GM12878 (cell line): ENCODE data around the gene ATXN1. TPM values are rescaled to one million over a fixed set of nuclear protein-coding genes. Genes with fewer than 3 reads are reported as not detected.

ENCODE experiments used
- ATAC-seq: fragments of 200-7000 bp; cut with Tn5 transposase; 3 replicates; pipeline ENCODE4 v1.9.1; 2020; ENCODE audit warnings: mild to moderate bottlenecking, moderate library complexity
- BruUV-seq: library from RNA; stranded (reverse); fragments of 400-500 nt; replicated peaks from 2 replicates; lab custom pipeline; 2021; lab: Mats Ljungman, UMichigan
- CTCF ChIA-PET: fragments of 300-600 bp; sonication (Branson Sonifier 250); formaldehyde crosslinking; extraction: SDS; loops from one replicate; lab custom pipeline; 2021; ENCODE audit warnings: inconsistent platforms; lab: Yijun Ruan, JAX
- POLR2A ChIA-PET: fragments of 350-600 bp; formaldehyde crosslinking; extraction: SDS; loops from one replicate; lab custom pipeline; 2021; ENCODE audit warnings: inconsistent platforms; lab: Charles Lee
- RAD21 ChIA-PET: fragments of 300-600 bp; sonication (Branson Sonifier 250); formaldehyde crosslinking; loops from one replicate; lab custom pipeline; 2023; ENCODE audit warnings: antibody characterized with exemption; ENCODE audit not compliant: unreplicated experiment; lab: Charles Lee
- SMC1A ChIA-PET: fragments of 300-600 bp; sonication (Branson Sonifier 250); formaldehyde crosslinking; loops from one replicate; lab custom pipeline; 2023; ENCODE audit not compliant: unreplicated experiment, uncharacterized antibody; lab: Charles Lee
- DNase-seq: peaks from one replicate; pipeline ENCODE4 v3.0.0-alpha.2; 2011; ENCODE audit warnings: low read depth, low spot score
- FAIRE-seq: peaks from 3 replicates; lab custom pipeline; 2011; peaks lifted over from hg19 to GRCh38; lab: Jason Lieb, UNC
- H2AFZ ChIP-seq: 2 replicates; pipeline ENCODE4 v1.6.0; 2011; ENCODE audit warnings: low read depth, low read length, control low read depth; ENCODE audit not compliant: control insufficient read depth
- H3K27ac ChIP-seq: 2 replicates; pipeline ENCODE4 v1.5.1; 2011; ENCODE audit warnings: control low read depth; ENCODE audit not compliant: control insufficient read depth, insufficient read depth
- H3K27me3 ChIP-seq, 2 experiments: replicated peaks in 1 of 2; 2 replicates each; pipeline versions ENCODE4 v1.6.0 to v1.6.1; 2011; ENCODE audit warnings: low read length in 1 of 2; ENCODE audit not compliant: control insufficient read depth in 2 of 2, insufficient read depth in 2 of 2
- H3K36me3 ChIP-seq, 2 experiments: 2 replicates each; pipeline ENCODE4 v1.5.1; 2011; ENCODE audit warnings: low read length in 1 of 2; ENCODE audit not compliant: control insufficient read depth in 2 of 2, insufficient read depth in 2 of 2
- H3K4me1 ChIP-seq: 2 replicates; pipeline ENCODE4 v1.6.1; 2011; ENCODE audit warnings: mild to moderate bottlenecking, low read length, moderate library complexity, mixed read lengths; ENCODE audit not compliant: control insufficient read depth, insufficient read depth
- H3K4me2 ChIP-seq: 2 replicates; pipeline ENCODE4 v1.6.0; 2011; ENCODE audit warnings: control low read depth; ENCODE audit not compliant: control insufficient read depth, insufficient read depth
- H3K4me3 ChIP-seq: fragments of 200-600 bp; sonication (generic); 2 replicates; pipeline ENCODE4 v1.5.1; 2016
- H3K79me2 ChIP-seq: 2 replicates; pipeline ENCODE4 v1.6.0; 2011; ENCODE audit warnings: low read length; ENCODE audit not compliant: control insufficient read depth, insufficient read depth
- H3K9ac ChIP-seq: 2 replicates; pipeline ENCODE4 v1.8.0; 2011; ENCODE audit warnings: low read length, control low read depth, mixed read lengths; ENCODE audit not compliant: control insufficient read depth, insufficient read depth
- H3K9me3 ChIP-seq: replicated peaks from 3 replicates; pipeline ENCODE4 v1.5.1; 2011; ENCODE audit warnings: mild to moderate bottlenecking, low read length; ENCODE audit not compliant: control insufficient read depth, insufficient read depth
- H4K20me1 ChIP-seq: 2 replicates; pipeline ENCODE4 v1.6.0; 2011; ENCODE audit not compliant: control insufficient read depth, insufficient read depth
- E2F4 ChIP-seq: IDR thresholded peaks from 2 replicates; pipeline ENCODE4 v1.6.1; 2012; ENCODE audit warnings: low read depth, low read length, improper control_type of control experiment
- FOXM1 ChIP-seq: IDR thresholded peaks from 2 replicates; pipeline ENCODE4 v1.6.1; 2012; ENCODE audit warnings: low read depth, mild to moderate bottlenecking, inconsistent platforms, low read length, moderate library complexity
- MTA3 ChIP-seq: IDR thresholded peaks from 2 replicates; pipeline ENCODE4 v1.6.1; 2012; ENCODE audit warnings: low read length, inconsistent platforms, borderline replicate concordance
- PRDM15 ChIP-seq: fragments of 450-650 bp; formaldehyde crosslinking; IDR thresholded peaks from 2 replicates; pipeline ENCODE4 v1.4.0; 2020; ENCODE audit warnings: mild to moderate bottlenecking, moderate library complexity
- WGBS: methylation state at CpG from one replicate; pipeline ENCODE4 v1.1.6; 2016; ENCODE audit warnings: low lambda C conversion rate; ENCODE audit not compliant: insufficient replicate concordance, insufficient coverage; ENCODE audit errors: missing lambda C conversion rate; 5-methylcytosine and 5-hydroxymethylcytosine counted together
- in situ Hi-C: fragments of 300-500 bp; cut with MboI; formaldehyde crosslinking; loops from 9 replicates; pipeline ENCODE4 v1.14.3; 2018; ENCODE audit warnings: mixed read lengths
- intact Hi-C: fragments of 100-400 bp; cut with micrococcal nuclease; formaldehyde crosslinking; loops from one replicate; pipeline ENCODE4 v1.14.2; 2022; ENCODE audit not compliant: unreplicated experiment
- polyA plus RNA-seq, 11 experiments: library from polyadenylated mRNA; depleted of rRNA in 4 of 11; unstranded in 6 of 11; stranded (reverse) in 5 of 11; fragments of >200 nt; fragmentation: Nextera tagmentation in 4 of 11; fragmentation: Illumina TruSeq in 1 of 11; extraction: Ambion mirVana in 4 of 11; extraction: Trizol in 1 of 11; gene quantifications; 1 replicate in 1 of 11; 2 replicates in 10 of 11; pipeline versions ENCODE4 v1.2.1 to v1.2.3, GENCODE V29; 2011 to 2016; ENCODE audit warnings: inconsistent platforms in 2 of 11, missing spikeins in 2 of 11, low read depth in 1 of 11
- total RNA-seq, 4 experiments: library from RNA; depleted of rRNA in 3 of 4; stranded (reverse); fragments of >200 nt in 3 of 4; fragmentation: Illumina TruSeq in 1 of 4; extraction: Trizol in 1 of 4; gene quantifications; 2 replicates each; pipeline versions ENCODE4 v1.2.1 to v1.2.3, GENCODE V29; 2013 to 2021
- TF ChIP-seq, protein P1 (sequence below), 3 experiments: IDR thresholded peaks in 2 of 3; conservative IDR thresholded peaks in 1 of 3; 2 replicates each; pipeline ENCODE4 v1.5.1; 2011; ENCODE audit warnings: low read depth in 3 of 3, low read length in 3 of 3, mild to moderate bottlenecking in 3 of 3, control low read depth in 2 of 3, moderate library complexity in 2 of 3, inconsistent platforms in 1 of 3, mixed read lengths in 1 of 3; ENCODE audit not compliant: control insufficient read depth in 2 of 3, insufficient read depth in 1 of 3; ENCODE audit errors: extremely low read depth in 1 of 3

The ATXN1 gene
- total and polyA plus RNA-seq, 10 of the 15 experiments (the other 5 are each of a cell fraction or from before 2014, with no cell fraction given) = 12.2 to 51.2 (median 20.5) TPM

GRCh38 chr6:16776394-16777017 lies 15.2 kb upstream of the ATXN1 start:
- FAIRE-seq (no peak), DNase-seq (no peak), ATAC-seq (no peak; the same call in 2 of the 3 replicates)
- BruUV-seq = no TSS peak
- H4K20me1 ChIP-seq = no peaks in the 10 kb centered on the region
- H3K79me2 ChIP-seq = no peaks in the 10 kb centered on the region
- CTCF ChIA-PET = interaction anchor here (1.0 to 6.2 kb wide), 3 partner anchors 13 to 188 kb away, joined by 3 to 51 read pairs (median 3); partner anchors contain the start of gene ATXN1
- intact Hi-C loops = no loop called here
- no peak overlapping the region for H3K4me3 ChIP-seq
- no peaks in the 10 kb centered on the region for H3K36me3 ChIP-seq
- H3K4me1 ChIP-seq = no peaks in the 10 kb centered on the region
- no peak for TF ChIP-seq MTA3
- TF ChIP-seq, protein P1, sequence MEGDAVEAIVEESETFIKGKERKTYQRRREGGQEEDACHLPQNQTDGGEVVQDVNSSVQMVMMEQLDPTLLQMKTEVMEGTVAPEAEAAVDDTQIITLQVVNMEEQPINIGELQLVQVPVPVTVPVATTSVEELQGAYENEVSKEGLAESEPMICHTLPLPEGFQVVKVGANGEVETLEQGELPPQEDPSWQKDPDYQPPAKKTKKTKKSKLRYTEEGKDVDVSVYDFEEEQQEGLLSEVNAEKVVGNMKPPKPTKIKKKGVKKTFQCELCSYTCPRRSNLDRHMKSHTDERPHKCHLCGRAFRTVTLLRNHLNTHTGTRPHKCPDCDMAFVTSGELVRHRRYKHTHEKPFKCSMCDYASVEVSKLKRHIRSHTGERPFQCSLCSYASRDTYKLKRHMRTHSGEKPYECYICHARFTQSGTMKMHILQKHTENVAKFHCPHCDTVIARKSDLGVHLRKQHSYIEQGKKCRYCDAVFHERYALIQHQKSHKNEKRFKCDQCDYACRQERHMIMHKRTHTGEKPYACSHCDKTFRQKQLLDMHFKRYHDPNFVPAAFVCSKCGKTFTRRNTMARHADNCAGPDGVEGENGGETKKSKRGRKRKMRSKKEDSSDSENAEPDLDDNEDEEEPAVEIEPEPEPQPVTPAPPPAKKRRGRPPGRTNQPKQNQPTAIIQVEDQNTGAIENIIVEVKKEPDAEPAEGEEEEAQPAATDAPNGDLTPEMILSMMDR (IDR thresholded peaks at IDR 0.05 in 2 of 3, conservative IDR thresholded peaks at IDR 0.05 in 1 of 3; ENCODE audit: control insufficient read depth in 2 of 3, extremely low read depth in 1 of 3, insufficient read depth in 1 of 3, low read depth in 3 of 3, low read length in 3 of 3) = 0 out of 6 replicates have a peak, but pooled peaks of 1 of the 3 experiments have one; percentile 10
- H2AFZ ChIP-seq = no peak overlapping the region
- H3K27ac ChIP-seq = no peak overlapping the region
- no peak overlapping the region for H3K9ac ChIP-seq
- no peaks in the 10 kb centered on the region; the same call in 2 of the 3 replicates for H3K9me3 ChIP-seq
- SMC1A ChIA-PET = interaction anchor here (0.8 to 1.0 kb wide), 4 partner anchors 9 to 94 kb away, joined by 3 read pairs; no protein-coding TSS in a partner anchor
- no peaks in the 10 kb centered on the region for H3K27me3 ChIP-seq
- RAD21 ChIA-PET = no interaction called here
- POLR2A ChIA-PET = no interaction called here
- 56% methylated on average over 4 of the region's 4 CpGs for WGBS
- no peak overlapping the region for H3K4me2 ChIP-seq
- in situ Hi-C loops = loop anchor here (10.0 kb wide), 1 partner anchor 188 kb away; no protein-coding TSS in a partner anchor

DNA sequence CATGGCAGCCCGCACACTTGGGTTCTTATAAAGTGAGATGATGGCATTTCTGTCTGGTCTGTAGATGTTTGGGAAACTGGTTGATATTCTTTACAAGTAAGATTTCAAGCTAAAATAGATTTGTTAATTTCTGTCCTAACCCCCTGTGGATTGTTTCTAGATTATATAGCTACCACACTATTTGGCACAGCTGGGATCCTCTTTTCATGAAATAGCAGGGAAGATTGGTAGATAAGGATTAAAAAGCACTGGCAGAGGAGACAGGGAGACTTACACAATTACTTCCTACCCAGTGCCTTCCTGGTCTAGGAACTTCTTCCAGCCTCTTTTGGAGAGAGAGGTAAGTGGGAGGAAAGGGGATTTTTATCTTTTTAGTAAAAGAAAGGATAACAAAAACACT lies 13.2 kb upstream of the ATXN1 start:
- POLR2A ChIA-PET = no interaction called here
- Histone ChIP-seq H3K27ac (no peak overlapping the region), H3K27me3 (no peaks in the 10 kb centered on the region), H3K4me2 (no peak overlapping the region), H3K4me1 (no peaks in the 10 kb centered on the region), H3K36me3 (no peaks in the 10 kb centered on the region), H4K20me1 (no peaks in the 10 kb centered on the region), H3K79me2 (no peaks in the 10 kb centered on the region), H2AFZ (no peak overlapping the region), H3K4me3 (no peak overlapping the region), H3K9me3 (no peaks in the 10 kb centered on the region; the same call in 2 of the 3 replicates), H3K9ac (no peak overlapping the region)
- no peak for FAIRE-seq
- ATAC-seq = no peak
- DNase-seq = no peak
- intact Hi-C loops = no loop called here
- 36% methylated on average over 1 of the region's 1 CpG for WGBS
- BruUV-seq = no TSS peak
- in situ Hi-C loops = loop anchor here (10.0 kb wide), 1 partner anchor 190 kb away; no protein-coding TSS in a partner anchor
- CTCF ChIA-PET = interaction anchor here (0.6 to 6.2 kb wide), 9 partner anchors 9 to 489 kb away, joined by 3 to 51 read pairs (median 3); partner anchors contain the start of gene ATXN1
- SMC1A ChIA-PET = interaction anchor here (0.7 to 3.7 kb wide), 6 partner anchors 8 to 496 kb away, joined by 3 to 27 read pairs (median 4); no protein-coding TSS in a partner anchor
- RAD21 ChIA-PET = no interaction called here
- TF ChIP-seq E2F4 (no peak), FOXM1 (no peak), PRDM15 (CRISPR knock-in tag) (no peak)
